SK-N-SH treated with all-trans-retinoic acid at 6 μM for 48 hours (cell line): ENCODE results near the gene DLL1.

Experiments
- ESRRG ChIP-seq: fragments of 250-450 bp; sonication (Bioruptor Pico); IDR thresholded peaks from 2 replicates; pipeline ENCODE4 v1.6.1; 2021; ENCODE audit warnings: mild to moderate bottlenecking
- PATZ1 ChIP-seq: fragments of 250-450 bp; sonication (Bioruptor Pico); IDR thresholded peaks from 2 replicates; pipeline ENCODE4 v1.8.0; 2020; ENCODE audit warnings: mild to moderate bottlenecking, moderate library complexity, borderline replicate concordance
- POU6F1 ChIP-seq: fragments of 250-450 bp; sonication (Bioruptor Pico); IDR thresholded peaks from 2 replicates; pipeline ENCODE4 v1.8.0; 2021; ENCODE audit warnings: low read depth, mild to moderate bottlenecking, moderate library complexity, borderline replicate concordance
- TCF4 ChIP-seq: fragments of 250-450 bp; sonication (Bioruptor Pico); IDR thresholded peaks from 2 replicates; pipeline ENCODE4 v1.8.0; 2021; ENCODE audit warnings: mild to moderate bottlenecking, moderate library complexity, borderline replicate concordance
- ZC3H10 ChIP-seq: fragments of 250-450 bp; sonication (Bioruptor Pico); IDR thresholded peaks from 2 replicates; pipeline ENCODE4 v1.5.1; 2021; ENCODE audit warnings: mild to moderate bottlenecking, moderate library complexity

- TF ChIP-seq POU6F1 (CRISPR knock-in tag): no peak
- TF ChIP-seq ZC3H10 (CRISPR knock-in tag): no peak
- TF ChIP-seq PATZ1 (CRISPR knock-in tag): no peak
- TF ChIP-seq ESRRG: no peak
- TF ChIP-seq TCF4: no peak
These were observed 9.3 kb downstream of the DLL1 start for GRCh38 chr6:170281331-170282292.
